ENCODE measurements around the gene PUS7L.
"Not testable (repeated sequence)": the region's sequence is repeated elsewhere in the genome, so short reads cannot be mapped to it uniquely, and the experiment has no call there.

PUS7L gene

GRCh38 chr12:43685491-43685890 is 73.1 kb downstream of the PUS7L start:
- H3K9ac ChIP-seq (ENCODE audit: low read length); H3K27me3 ChIP-seq (ENCODE audit: control insufficient read depth in 1 of 2, insufficient read depth in 1 of 2, low read length in 2 of 2); H2BK5ac ChIP-seq (ENCODE audit: low read depth, low read length, poor library complexity, severe bottlenecking); H2BK15ac ChIP-seq (ENCODE audit: low read depth, poor library complexity, severe bottlenecking); H3K4ac ChIP-seq (ENCODE audit: low read depth in 1 of 2, low read length in 2 of 2); DNase-seq; H2BK12ac ChIP-seq (ENCODE audit: low read length in 2 of 2); H3K9me3 ChIP-seq (ENCODE audit: control insufficient read depth, low read length); H3K36me3 ChIP-seq (ENCODE audit: control insufficient read depth in 1 of 2, insufficient read depth in 2 of 2, low read depth in 1 of 2, low read length in 2 of 2); H3K4me2 ChIP-seq (ENCODE audit: low read length, poor library complexity, severe bottlenecking); H3K14ac ChIP-seq (ENCODE audit: low read length in 2 of 2); H4K8ac ChIP-seq (ENCODE audit: low read length); H3K79me1 ChIP-seq (replicated peaks; ENCODE audit: low read length, poor library complexity, severe bottlenecking); H3K4me1 ChIP-seq (ENCODE audit: control insufficient read depth, insufficient read depth, low read depth, low read length); H3K27ac ChIP-seq (ENCODE audit: low read length, poor library complexity, severe bottlenecking); H2AK5ac ChIP-seq (ENCODE audit: low read length, severe bottlenecking); H4K91ac ChIP-seq (ENCODE audit: low read length); H3K4me3 ChIP-seq (ENCODE audit: insufficient read depth in 1 of 2, low read depth in 1 of 2, low read length in 2 of 2); H2AFZ ChIP-seq (ENCODE audit: low read depth, low read length); H3K18ac ChIP-seq (ENCODE audit: low read depth in 1 of 2, low read length in 2 of 2); H2BK120ac ChIP-seq (ENCODE audit: low read depth, low read length); H3K23ac ChIP-seq (ENCODE audit: low read length in 2 of 2): not testable (repeated sequence)
- WGBS, result 97% methylated on average over 23 of the region's 30 CpGs

GRCh38 chr12:43676183-43676813 is 82.3 kb downstream of the PUS7L start:
- H4K8ac ChIP-seq (ENCODE audit: low read length), result no peak overlapping the region
- no peak overlapping the region for H3K4me3 ChIP-seq (ENCODE audit: insufficient read depth in 1 of 2, low read depth in 1 of 2, low read length in 2 of 2)
- DNase-seq, result no peak
- no peak overlapping the region for H3K9ac ChIP-seq (ENCODE audit: low read length)
- H3K4me1 ChIP-seq (ENCODE audit: control insufficient read depth, insufficient read depth, low read depth, low read length), result no peaks in the 10 kb centered on the region
- WGBS, result 58% methylated on average over 5 of the region's 5 CpGs
- H3K18ac ChIP-seq (ENCODE audit: low read depth in 1 of 2, low read length in 2 of 2), result no peak overlapping the region
- no peaks in the 10 kb centered on the region for H3K36me3 ChIP-seq (ENCODE audit: control insufficient read depth in 1 of 2, insufficient read depth in 2 of 2, low read depth in 1 of 2, low read length in 2 of 2)
- H3K27me3 ChIP-seq (ENCODE audit: control insufficient read depth in 1 of 2, insufficient read depth in 1 of 2, low read length in 2 of 2), result no peaks in the 10 kb centered on the region
- no peak overlapping the region for H3K4ac ChIP-seq (ENCODE audit: low read depth in 1 of 2, low read length in 2 of 2)
- no peak overlapping the region for H4K91ac ChIP-seq (ENCODE audit: low read length)
- H3K23ac ChIP-seq (ENCODE audit: low read length in 2 of 2), result no peak overlapping the region
- no peak overlapping the region for H3K14ac ChIP-seq (ENCODE audit: low read length in 2 of 2)
- no peak overlapping the region for H2BK5ac ChIP-seq (ENCODE audit: low read depth, low read length, poor library complexity, severe bottlenecking)
- no peaks in the 10 kb centered on the region for H3K79me1 ChIP-seq (replicated peaks; ENCODE audit: low read length, poor library complexity, severe bottlenecking)
- no peaks in the 10 kb centered on the region for H3K9me3 ChIP-seq (ENCODE audit: control insufficient read depth, low read length)
- no peak overlapping the region for H2BK15ac ChIP-seq (ENCODE audit: low read depth, poor library complexity, severe bottlenecking)
- H2BK120ac ChIP-seq (ENCODE audit: low read depth, low read length), result no peak overlapping the region
- H3K4me2 ChIP-seq (ENCODE audit: low read length, poor library complexity, severe bottlenecking), result no peak overlapping the region
- no peak overlapping the region for H3K27ac ChIP-seq (ENCODE audit: low read length, poor library complexity, severe bottlenecking)
- no peak overlapping the region for H2AK5ac ChIP-seq (ENCODE audit: low read length, severe bottlenecking)
- no peak overlapping the region for H2BK12ac ChIP-seq (ENCODE audit: low read length in 2 of 2)
- H2AFZ ChIP-seq (ENCODE audit: low read depth, low read length), result no peak overlapping the region

- Histone ChIP-seq H3K4me2 (ENCODE audit: low read length, poor library complexity, severe bottlenecking) (no peak overlapping the region), H4K8ac (ENCODE audit: low read length) (no peak overlapping the region), H2BK120ac (ENCODE audit: low read depth, low read length) (no peak overlapping the region), H2BK5ac (ENCODE audit: low read depth, low read length, poor library complexity, severe bottlenecking) (no peak overlapping the region), H2BK15ac (ENCODE audit: low read depth, poor library complexity, severe bottlenecking) (no peak overlapping the region), H3K14ac (ENCODE audit: low read length in 2 of 2) (no peak overlapping the region), H2AK5ac (ENCODE audit: low read length, severe bottlenecking) (no peak overlapping the region), H3K36me3 (ENCODE audit: control insufficient read depth in 1 of 2, insufficient read depth in 2 of 2, low read depth in 1 of 2, low read length in 2 of 2) (no peaks in the 10 kb centered on the region), H3K79me1 (replicated peaks; ENCODE audit: low read length, poor library complexity, severe bottlenecking) (no peaks in the 10 kb centered on the region), H3K23ac (ENCODE audit: low read length in 2 of 2) (no peak overlapping the region), H4K91ac (ENCODE audit: low read length) (no peak overlapping the region), H2AFZ (ENCODE audit: low read depth, low read length) (no peak overlapping the region), H3K4ac (ENCODE audit: low read depth in 1 of 2, low read length in 2 of 2) (no peak overlapping the region), H3K27ac (ENCODE audit: low read length, poor library complexity, severe bottlenecking) (no peak overlapping the region), H3K9ac (ENCODE audit: low read length) (no peak overlapping the region), H3K4me1 (ENCODE audit: control insufficient read depth, insufficient read depth, low read depth, low read length) (no peaks in the 10 kb centered on the region), H3K18ac (ENCODE audit: low read depth in 1 of 2, low read length in 2 of 2) (no peak overlapping the region), H3K9me3 (ENCODE audit: control insufficient read depth, low read length) (no peaks in the 10 kb centered on the region), H3K4me3 (ENCODE audit: insufficient read depth in 1 of 2, low read depth in 1 of 2, low read length in 2 of 2) (no peak overlapping the region), H3K27me3 (ENCODE audit: control insufficient read depth in 1 of 2, insufficient read depth in 1 of 2, low read length in 2 of 2) (no peaks in the 10 kb centered on the region), H2BK12ac (ENCODE audit: low read length in 2 of 2) (no peak overlapping the region)
- 83% methylated on average over 6 of the region's 6 CpGs for WGBS
- no peak for DNase-seq
Measured at GRCh38 chr12:43675048-43675904, 83.3 kb downstream of the PUS7L start.

- Histone ChIP-seq H3K4me2 (ENCODE audit: low read length, poor library complexity, severe bottlenecking) (no peak overlapping the region), H3K14ac (ENCODE audit: low read length in 2 of 2) (no peak overlapping the region)
- WGBS, result 97% methylated on average over 2 of the region's 2 CpGs
Measured at GRCh38 chr12:43669373-43669772, 89.2 kb downstream of the PUS7L start.

More at GRCh38 chr12:43669373-43669772, 89.2 kb downstream of the PUS7L start:
- H2BK12ac ChIP-seq (ENCODE audit: low read length in 2 of 2), result no peak overlapping the region
- no peak overlapping the region for H3K9ac ChIP-seq (ENCODE audit: low read length)
- H2BK5ac ChIP-seq (ENCODE audit: low read depth, low read length, poor library complexity, severe bottlenecking), result no peak overlapping the region
- no peak overlapping the region for H2BK120ac ChIP-seq (ENCODE audit: low read depth, low read length)
- H2BK15ac ChIP-seq (ENCODE audit: low read depth, poor library complexity, severe bottlenecking), result no peak overlapping the region
- H3K27me3 ChIP-seq (ENCODE audit: control insufficient read depth in 1 of 2, insufficient read depth in 1 of 2, low read length in 2 of 2), result no peaks in the 10 kb centered on the region
- H3K4me1 ChIP-seq (ENCODE audit: control insufficient read depth, insufficient read depth, low read depth, low read length), result no peaks in the 10 kb centered on the region
- H3K4ac ChIP-seq (ENCODE audit: low read depth in 1 of 2, low read length in 2 of 2), result no peak overlapping the region
- H3K18ac ChIP-seq (ENCODE audit: low read depth in 1 of 2, low read length in 2 of 2), result no peak overlapping the region
- no peaks in the 10 kb centered on the region for H3K36me3 ChIP-seq (ENCODE audit: control insufficient read depth in 1 of 2, insufficient read depth in 2 of 2, low read depth in 1 of 2, low read length in 2 of 2)
- H3K27ac ChIP-seq (ENCODE audit: low read length, poor library complexity, severe bottlenecking), result no peak overlapping the region
- H4K8ac ChIP-seq (ENCODE audit: low read length), result no peak overlapping the region
- no peak overlapping the region for H3K4me3 ChIP-seq (ENCODE audit: insufficient read depth in 1 of 2, low read depth in 1 of 2, low read length in 2 of 2)
- no peak overlapping the region for H2AK5ac ChIP-seq (ENCODE audit: low read length, severe bottlenecking)
- H3K9me3 ChIP-seq (ENCODE audit: control insufficient read depth, low read length), result no peaks in the 10 kb centered on the region
- no peak overlapping the region for H3K23ac ChIP-seq (ENCODE audit: low read length in 2 of 2)
- H3K79me1 ChIP-seq (replicated peaks; ENCODE audit: low read length, poor library complexity, severe bottlenecking), result no peaks in the 10 kb centered on the region
- no peak overlapping the region for H4K91ac ChIP-seq (ENCODE audit: low read length)
- DNase-seq, result no peak
- H2AFZ ChIP-seq (ENCODE audit: low read depth, low read length), result no peak overlapping the region

Measured in mesenchymal stem cell (in vitro differentiated cells and primary cell).